NOMO-1 treated with dmso at 0.1 percent for 144 hours (cell line): ENCODE measurements around the gene PGM2.
A peak's percentile ranks its signal among the peaks of the same experiment; 100 is the strongest.
"Not testable (repeated sequence)": the region's sequence is repeated elsewhere in the genome, so short reads cannot be mapped to it uniquely, and the experiment has no call there.

ENCODE experiments used
- DNase-seq: peaks from one replicate; lab custom pipeline; 2025; ENCODE audit not compliant: unreplicated experiment; lab: John Stamatoyannopoulos, UW

The PGM2 gene

GRCh38 chr4:37816719-37817118 lies 9.8 kb upstream of the PGM2 start:
- DNase-seq: no peak

DNA sequence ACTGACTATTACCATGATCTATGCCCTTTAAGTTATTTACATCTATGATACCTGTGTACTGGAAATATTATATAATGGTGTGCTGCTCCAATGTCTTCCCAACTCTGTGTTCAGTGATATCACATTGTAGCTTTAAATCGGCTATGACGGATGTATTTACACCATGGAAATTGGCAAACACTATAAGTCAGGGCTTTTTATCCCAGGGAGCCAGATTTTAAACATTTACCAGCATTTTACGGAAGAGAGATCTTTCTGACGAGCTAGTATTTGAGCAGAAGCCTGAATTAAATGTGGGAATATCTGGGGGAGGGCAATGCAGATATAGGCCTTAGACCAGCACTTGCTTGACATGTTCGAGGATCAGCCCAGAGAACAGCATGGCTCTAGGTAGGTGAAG lies 7.7 kb upstream of the PGM2 start:
- DNase-seq: no peak

DNA sequence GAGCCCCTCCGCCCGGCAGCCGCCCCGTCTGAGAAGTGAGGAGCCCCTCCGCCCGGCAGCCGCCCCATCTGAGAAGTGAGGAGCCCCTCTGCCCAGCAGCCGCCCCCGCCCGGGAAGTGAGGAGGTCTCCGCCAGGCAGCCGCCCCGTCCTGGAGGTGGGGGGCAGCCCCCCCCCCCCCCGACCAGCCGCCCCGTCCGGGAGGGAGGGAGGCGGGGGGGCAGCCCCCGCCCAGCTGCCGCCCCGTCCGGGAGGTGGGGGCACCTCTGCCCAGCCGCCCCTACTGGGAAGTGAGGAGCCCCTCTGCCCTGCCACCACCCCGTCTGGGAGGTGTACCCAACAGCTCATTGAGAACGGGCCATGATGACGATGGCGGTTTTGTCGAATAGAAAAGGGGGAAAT lies 6.0 kb upstream of the PGM2 start:
- DNase-seq: not testable (repeated sequence)

DNA sequence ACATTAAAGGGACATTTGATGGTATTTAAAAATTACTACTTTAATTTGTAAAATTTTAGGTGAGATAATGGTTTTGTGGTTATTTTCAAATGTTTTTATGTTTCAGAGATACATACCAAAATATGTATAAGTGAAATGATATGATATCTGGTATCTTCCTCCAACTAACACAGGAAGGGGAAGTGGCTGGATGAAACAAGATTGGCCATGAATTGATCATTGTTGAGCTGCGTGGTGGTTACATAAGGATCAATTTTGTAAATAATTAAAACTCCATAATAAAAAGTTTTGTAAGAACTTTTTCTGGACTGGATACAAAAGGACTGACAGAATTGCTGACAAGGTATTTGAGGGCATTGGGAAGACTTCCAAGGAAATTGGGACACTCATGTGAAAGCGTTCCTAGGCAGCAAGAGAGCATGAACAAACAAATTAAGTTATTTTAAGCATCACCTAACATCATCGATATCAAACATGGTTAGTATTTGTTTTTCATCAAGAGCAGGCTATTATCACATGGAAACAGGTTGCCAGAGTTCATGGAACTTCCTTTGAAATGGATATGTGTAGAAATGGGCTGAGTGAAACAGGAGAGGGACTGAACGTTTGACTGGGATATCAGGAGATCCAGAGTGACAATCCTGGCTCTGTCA lies 4.4 kb upstream of the PGM2 start:
- DNase-seq: no peak

DNA sequence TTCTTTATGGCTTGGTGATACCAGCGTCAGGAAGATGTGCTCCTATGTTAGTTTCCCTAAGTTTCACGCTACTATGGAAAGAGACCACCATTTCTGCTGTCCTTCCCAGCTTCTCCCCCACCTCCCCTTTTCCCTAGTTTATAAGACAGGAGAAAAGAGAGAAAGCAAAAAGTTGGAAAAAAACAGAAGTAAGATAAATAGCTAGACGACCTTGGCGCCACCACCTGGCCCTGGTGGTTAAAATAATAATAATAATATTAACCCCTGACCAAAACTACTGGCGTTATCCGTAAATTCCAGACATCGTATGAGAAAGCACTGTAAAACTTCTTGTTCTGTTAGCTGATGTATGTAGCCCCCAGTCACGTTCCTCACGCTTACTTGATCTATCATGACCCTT lies 985 bp upstream of the PGM2 start:
- DNase-seq: not testable (repeated sequence)

GRCh38 chr4:37825968-37826294 lies 555 bp upstream of the PGM2 start:
- peak; percentile 73 for DNase-seq

- DNase-seq: no peak
Observed at GRCh38 chr4:37827030-37827685, 672 bp downstream of the PGM2 start.

GRCh38 chr4:37827802-37828321 lies 1.4 kb downstream of the PGM2 start:
- DNase-seq: no peak

- no peak for DNase-seq
Observed at GRCh38 chr4:37828843-37829242, 2.4 kb downstream of the PGM2 start.

- no peak for DNase-seq
Observed at GRCh38 chr4:37830640-37831039, 4.2 kb downstream of the PGM2 start.

DNA sequence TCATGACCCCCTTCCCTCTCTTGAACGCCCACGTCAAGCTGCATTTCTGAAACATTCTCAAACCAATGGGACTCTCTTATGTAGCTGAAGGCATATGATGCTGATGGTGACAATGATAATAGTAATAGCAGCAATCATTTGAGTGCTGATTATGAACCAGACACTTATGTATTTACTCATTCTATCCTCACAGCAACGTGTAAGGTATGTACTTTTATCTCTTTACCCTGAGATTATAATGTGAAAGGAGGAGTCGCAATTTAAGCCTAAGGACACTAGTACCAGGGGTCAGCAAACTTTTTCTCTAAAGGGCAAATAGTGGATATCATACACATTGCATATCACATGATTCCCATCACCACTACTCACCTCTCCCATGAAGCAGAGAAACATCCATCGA lies 8.5 kb downstream of the PGM2 start:
- no peak for DNase-seq

GRCh38 chr4:37835806-37836205 lies 9.3 kb downstream of the PGM2 start:
- no peak for DNase-seq

DNA sequence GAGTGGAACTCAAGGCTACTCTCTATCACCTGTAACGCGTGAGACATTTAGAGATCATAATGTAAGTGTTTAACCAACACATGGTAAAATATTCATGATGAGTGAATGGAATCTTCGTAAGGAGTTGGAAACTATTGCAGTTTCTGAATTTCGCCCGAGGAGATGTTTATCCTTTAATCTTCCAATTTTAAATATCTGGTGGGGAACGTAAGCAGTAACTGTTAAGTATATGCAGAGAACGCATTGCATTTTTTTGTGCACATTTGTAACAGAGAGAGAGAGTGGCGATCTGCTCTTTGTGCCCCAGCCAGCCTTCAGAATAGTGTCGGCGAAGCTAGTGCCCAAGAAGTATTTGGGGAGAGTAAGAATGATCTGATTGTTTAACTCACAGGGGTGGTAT lies 9.8 kb downstream of the PGM2 start:
- DNase-seq: no peak

- no peak for DNase-seq
Observed at GRCh38 chr4:37836838-37837440, 10.5 kb downstream of the PGM2 start.

- DNase-seq: no peak
Observed at GRCh38 chr4:37837446-37837845, 11.0 kb downstream of the PGM2 start.

GRCh38 chr4:37839426-37839825 lies 12.9 kb downstream of the PGM2 start:
- no peak for DNase-seq

GRCh38 chr4:37844204-37844603 lies 17.7 kb downstream of the PGM2 start:
- DNase-seq: no peak

GRCh38 chr4:37845201-37845600 lies 18.7 kb downstream of the PGM2 start:
- DNase-seq: no peak

- no peak for DNase-seq
Observed at GRCh38 chr4:37847311-37847884, 20.9 kb downstream of the PGM2 start.

GRCh38 chr4:37852376-37852775 lies 25.9 kb downstream of the PGM2 start:
- DNase-seq: no peak

GRCh38 chr4:37858112-37858511 lies 31.6 kb downstream of the PGM2 start:
- DNase-seq: no peak

GRCh38 chr4:37858872-37859271 lies 32.4 kb downstream of the PGM2 start:
- no peak for DNase-seq
